Keratinocyte (primary cell): ENCODE data around the gene TIGD6.

Source experiments
- CTCF ChIP-seq, 3 experiments: IDR thresholded peaks in 1 of 3; conservative IDR thresholded peaks in 1 of 3; optimal IDR thresholded peaks in 1 of 3; 2 replicates in 2 of 3; 3 replicates in 1 of 3; pipeline versions ENCODE3 to v1.5.1; 2011; ENCODE audit warnings: low read length in 3 of 3, mild to moderate bottlenecking in 3 of 3, moderate library complexity in 2 of 3, control low read depth in 1 of 3, inconsistent platforms in 1 of 3; ENCODE audit not compliant: insufficient read depth in 2 of 3; ENCODE audit errors: extremely low read depth in 1 of 3
- EZH2 ChIP-seq: IDR thresholded peaks from one replicate; pipeline ENCODE4 v1.6.1; 2012; ENCODE audit warnings: inconsistent platforms, mild to moderate bottlenecking, low read length, moderate library complexity

GRCh38 chr5:150046031-150046430 lies 45.6 kb upstream of the TIGD6 start:
- TF ChIP-seq CTCF (optimal IDR thresholded peaks at IDR 0.05 in 1 of 3, IDR thresholded peaks at IDR 0.05 in 1 of 3, conservative IDR thresholded peaks at IDR 0.05 in 1 of 3; ENCODE audit: extremely low read depth in 1 of 3, insufficient read depth in 2 of 3, low read length in 3 of 3) (no peak), EZH2 (no peak)
